Panc1 (cell line): ENCODE measurements around the gene RB1. TPM values are rescaled to one million over a fixed set of nuclear protein-coding genes. Genes with fewer than 3 reads are reported as not detected.

Experiments used
- ATAC-seq: fragments of 200-7000 bp; cut with Tn5 transposase; 2 replicates; pipeline ENCODE4 v1.9.1; 2020; ENCODE audit warnings: mild to moderate bottlenecking, moderate library complexity
- BruUV-seq: library from RNA; stranded (reverse); fragments of 400-500 nt; replicated peaks from 2 replicates; lab custom pipeline; 2021; lab: Mats Ljungman, UMichigan
- CTCF ChIA-PET: fragments of 300-600 bp; sonication (Branson Sonifier 250); formaldehyde crosslinking; loops from one replicate; lab custom pipeline; 2022; ENCODE audit warnings: antibody characterized with exemption; lab: Charles Lee
- POLR2A ChIA-PET: fragments of 300-600 bp; sonication (Branson Sonifier 250); formaldehyde crosslinking; loops from one replicate; lab custom pipeline; 2022; ENCODE audit warnings: antibody characterized with exemption; lab: Charles Lee
- DNase-seq: peaks from one replicate; pipeline ENCODE4 v3.0.0-alpha.2; 2010; ENCODE audit warnings: low read depth, low spot score
- H3K27ac ChIP-seq: 2 replicates; pipeline ENCODE4 v1.5.1; 2011; ENCODE audit warnings: mild to moderate bottlenecking, low read length, inconsistent platforms
- H3K27me3 ChIP-seq: fragments of 200-500 bp; sonication (Bioruptor generic); 2 replicates; pipeline ENCODE4 v1.6.0; 2014; ENCODE audit warnings: low read length, inconsistent platforms; ENCODE audit not compliant: control insufficient read depth, insufficient read depth
- H3K36me3 ChIP-seq: fragments of 200-500 bp; sonication (Bioruptor generic); 2 replicates; pipeline ENCODE4 v1.5.1; 2014; ENCODE audit warnings: inconsistent platforms, mild to moderate bottlenecking, low read length, moderate library complexity; ENCODE audit not compliant: control insufficient read depth, insufficient read depth
- H3K4me1 ChIP-seq: 2 replicates; pipeline ENCODE4 v1.5.1; 2011; ENCODE audit warnings: inconsistent platforms, mild to moderate bottlenecking, low read length, moderate library complexity; ENCODE audit not compliant: control insufficient read depth, insufficient read depth
- H3K4me3 ChIP-seq, 2 experiments: 2 replicates each; pipeline ENCODE4 v1.5.1; 2011 to 2012; ENCODE audit warnings: low read depth in 2 of 2, low read length in 2 of 2, mild to moderate bottlenecking in 2 of 2, inconsistent platforms in 1 of 2, moderate library complexity in 1 of 2
- H3K9me3 ChIP-seq: fragments of 200-500 bp; sonication (Bioruptor generic); 2 replicates; pipeline ENCODE4 v1.5.1; 2014; ENCODE audit warnings: low read depth, mild to moderate bottlenecking, inconsistent platforms, low read length, moderate library complexity; ENCODE audit not compliant: control insufficient read depth, insufficient read depth
- POLR2AphosphoS5 ChIP-seq: IDR thresholded peaks from 2 replicates; pipeline ENCODE4 v1.6.1; 2012; ENCODE audit warnings: mild to moderate bottlenecking, low read depth, low read length, moderate library complexity
- SIN3A ChIP-seq: IDR thresholded peaks from 2 replicates; pipeline ENCODE4 v1.6.1; 2012; ENCODE audit warnings: low read depth, mild to moderate bottlenecking, low read length, moderate library complexity, borderline replicate concordance; ENCODE audit not compliant: insufficient read depth
- TCF7L2 ChIP-seq: IDR thresholded peaks from 2 replicates; pipeline ENCODE4 v1.6.1; 2011; ENCODE audit warnings: mild to moderate bottlenecking, low read depth, low read length, inconsistent platforms
- in situ Hi-C: cut with HindIII; loops from 2 replicates; pipeline ENCODE4 v1.10.0; 2016; ENCODE audit warnings: low sequenced_read_pairs, low pct_unique_long_range_greater_than_20kb
- intact Hi-C: fragments of 100-400 bp; cut with micrococcal nuclease; formaldehyde crosslinking; loops from one replicate; pipeline ENCODE4 v1.10.0; 2022; ENCODE audit not compliant: unreplicated experiment
- total RNA-seq: library from RNA; stranded (reverse); gene quantifications from one replicate; pipeline ENCODE4 v1.2.1, GENCODE V29; 2021; ENCODE audit not compliant: unreplicated experiment
- TF ChIP-seq, protein P1 (sequence below), 2 experiments: IDR thresholded peaks; 2 replicates each; pipeline ENCODE4 v1.6.1; 2011 to 2012; ENCODE audit warnings: low read depth in 2 of 2, control low read depth in 1 of 2, low read length in 1 of 2, mild to moderate bottlenecking in 1 of 2, moderate library complexity in 1 of 2; ENCODE audit not compliant: insufficient read depth in 1 of 2
- TF ChIP-seq, protein P2 (sequence below): fragments of 450-650 bp; IDR thresholded peaks from 2 replicates; pipeline ENCODE4 v1.5.1; 2017; ENCODE audit warnings: mild to moderate bottlenecking

Gene RB1
- total RNA-seq, 1 experiment from 2014 or later, result 36.0 TPM

DNA sequence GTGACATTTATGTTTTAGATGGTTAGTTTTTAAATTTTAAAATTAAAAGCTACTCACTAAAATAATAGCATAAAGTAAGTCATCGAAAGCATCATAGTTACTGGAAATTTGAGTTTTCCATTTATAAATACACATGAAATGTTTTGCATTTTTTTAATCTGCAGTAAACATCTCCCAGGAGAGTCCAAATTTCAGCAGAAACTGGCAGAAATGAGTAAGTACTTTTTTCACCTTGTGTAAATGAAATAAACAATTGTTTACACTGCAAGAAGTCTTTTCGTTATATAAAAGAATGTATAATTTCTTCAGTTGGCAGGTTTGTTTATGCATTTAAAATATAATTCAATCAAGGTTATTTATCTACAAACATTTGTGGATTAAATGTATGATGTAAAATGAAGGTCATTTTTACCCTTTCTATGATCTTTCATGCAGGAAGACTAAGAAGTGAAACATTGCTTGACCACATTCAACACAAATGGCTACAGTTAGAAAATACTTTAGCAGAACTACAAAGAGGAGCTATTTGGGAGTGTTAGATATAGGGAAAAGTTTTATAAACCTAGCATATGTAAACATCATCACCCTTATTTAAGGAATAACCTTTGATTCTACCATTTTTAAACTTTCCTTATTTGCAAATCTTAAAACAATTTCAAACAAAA, 173.8 kb downstream of the RB1 start:
- Histone ChIP-seq H3K27me3 (no peaks in the 10 kb centered on the region), H3K4me3 (no peak overlapping the region), H3K36me3 (no peaks in the 10 kb centered on the region; the same call in 1 of the 2 replicates), H3K4me1 (no peaks in the 10 kb centered on the region), H3K9me3 (no peaks in the 10 kb centered on the region), H3K27ac (no peak overlapping the region)
- intact Hi-C loops, result no loop called here
- POLR2A ChIA-PET, result no interaction called here
- no peak for ATAC-seq
- TF ChIP-seq, protein P1, sequence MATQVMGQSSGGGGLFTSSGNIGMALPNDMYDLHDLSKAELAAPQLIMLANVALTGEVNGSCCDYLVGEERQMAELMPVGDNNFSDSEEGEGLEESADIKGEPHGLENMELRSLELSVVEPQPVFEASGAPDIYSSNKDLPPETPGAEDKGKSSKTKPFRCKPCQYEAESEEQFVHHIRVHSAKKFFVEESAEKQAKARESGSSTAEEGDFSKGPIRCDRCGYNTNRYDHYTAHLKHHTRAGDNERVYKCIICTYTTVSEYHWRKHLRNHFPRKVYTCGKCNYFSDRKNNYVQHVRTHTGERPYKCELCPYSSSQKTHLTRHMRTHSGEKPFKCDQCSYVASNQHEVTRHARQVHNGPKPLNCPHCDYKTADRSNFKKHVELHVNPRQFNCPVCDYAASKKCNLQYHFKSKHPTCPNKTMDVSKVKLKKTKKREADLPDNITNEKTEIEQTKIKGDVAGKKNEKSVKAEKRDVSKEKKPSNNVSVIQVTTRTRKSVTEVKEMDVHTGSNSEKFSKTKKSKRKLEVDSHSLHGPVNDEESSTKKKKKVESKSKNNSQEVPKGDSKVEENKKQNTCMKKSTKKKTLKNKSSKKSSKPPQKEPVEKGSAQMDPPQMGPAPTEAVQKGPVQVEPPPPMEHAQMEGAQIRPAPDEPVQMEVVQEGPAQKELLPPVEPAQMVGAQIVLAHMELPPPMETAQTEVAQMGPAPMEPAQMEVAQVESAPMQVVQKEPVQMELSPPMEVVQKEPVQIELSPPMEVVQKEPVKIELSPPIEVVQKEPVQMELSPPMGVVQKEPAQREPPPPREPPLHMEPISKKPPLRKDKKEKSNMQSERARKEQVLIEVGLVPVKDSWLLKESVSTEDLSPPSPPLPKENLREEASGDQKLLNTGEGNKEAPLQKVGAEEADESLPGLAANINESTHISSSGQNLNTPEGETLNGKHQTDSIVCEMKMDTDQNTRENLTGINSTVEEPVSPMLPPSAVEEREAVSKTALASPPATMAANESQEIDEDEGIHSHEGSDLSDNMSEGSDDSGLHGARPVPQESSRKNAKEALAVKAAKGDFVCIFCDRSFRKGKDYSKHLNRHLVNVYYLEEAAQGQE (IDR thresholded peaks at IDR 0.05; ENCODE audit: insufficient read depth in 1 of 2, low read depth in 2 of 2, low read length in 1 of 2), result no peak
- TF ChIP-seq, protein P2, sequence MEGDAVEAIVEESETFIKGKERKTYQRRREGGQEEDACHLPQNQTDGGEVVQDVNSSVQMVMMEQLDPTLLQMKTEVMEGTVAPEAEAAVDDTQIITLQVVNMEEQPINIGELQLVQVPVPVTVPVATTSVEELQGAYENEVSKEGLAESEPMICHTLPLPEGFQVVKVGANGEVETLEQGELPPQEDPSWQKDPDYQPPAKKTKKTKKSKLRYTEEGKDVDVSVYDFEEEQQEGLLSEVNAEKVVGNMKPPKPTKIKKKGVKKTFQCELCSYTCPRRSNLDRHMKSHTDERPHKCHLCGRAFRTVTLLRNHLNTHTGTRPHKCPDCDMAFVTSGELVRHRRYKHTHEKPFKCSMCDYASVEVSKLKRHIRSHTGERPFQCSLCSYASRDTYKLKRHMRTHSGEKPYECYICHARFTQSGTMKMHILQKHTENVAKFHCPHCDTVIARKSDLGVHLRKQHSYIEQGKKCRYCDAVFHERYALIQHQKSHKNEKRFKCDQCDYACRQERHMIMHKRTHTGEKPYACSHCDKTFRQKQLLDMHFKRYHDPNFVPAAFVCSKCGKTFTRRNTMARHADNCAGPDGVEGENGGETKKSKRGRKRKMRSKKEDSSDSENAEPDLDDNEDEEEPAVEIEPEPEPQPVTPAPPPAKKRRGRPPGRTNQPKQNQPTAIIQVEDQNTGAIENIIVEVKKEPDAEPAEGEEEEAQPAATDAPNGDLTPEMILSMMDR, result no peak
- no peak for DNase-seq
- BruUV-seq, result no TSS peak
- CTCF ChIA-PET, result no interaction called here
- in situ Hi-C loops, result no loop called here

- no TSS peak for BruUV-seq
- Histone ChIP-seq H3K4me3 (no peak overlapping the region), H3K9me3 (no peaks in the 10 kb centered on the region), H3K27ac (no peak overlapping the region), H3K36me3 (no peaks in the 10 kb centered on the region; the same call in 1 of the 2 replicates), H3K27me3 (no peaks in the 10 kb centered on the region), H3K4me1 (no peaks in the 10 kb centered on the region)
- TF ChIP-seq TCF7L2, result no peak
- TF ChIP-seq, protein P1 (IDR thresholded peaks at IDR 0.05; ENCODE audit: insufficient read depth in 1 of 2, low read depth in 2 of 2, low read length in 1 of 2), result no peak
- TF ChIP-seq SIN3A, result no peak
- TF ChIP-seq POLR2AphosphoS5, result no peak
- TF ChIP-seq, protein P2, result no peak
- no peak for ATAC-seq
- DNase-seq, result no peak
- CTCF ChIA-PET, result no interaction called here
- intact Hi-C loops, result no loop called here
- POLR2A ChIA-PET, result no interaction called here
- in situ Hi-C loops, result no loop called here
Measured at GRCh38 chr13:48478391-48478790, 174.8 kb downstream of the RB1 start.
